Right lobe of liver (tissue), 6 donors: Measurements from ENCODE around the gene ANKRD44. TPM values are rescaled to one million over a fixed set of nuclear protein-coding genes. Genes with fewer than 3 reads are reported as not detected.

ENCODE experiments used
- ATAC-seq, 4 donors: fragments of 200-7000 bp; cut with Tn5 transposase; one replicate each; pipeline ENCODE4 v1.9.1; 2020; ENCODE audit warnings: mild to moderate bottlenecking in 4 of 4, moderate library complexity in 4 of 4
- DNase-seq, 3 donors: peaks; one replicate each; pipeline ENCODE4 v3.0.0-alpha.2; 2020
- H3K27ac ChIP-seq, 3 donors: fragments of 200-600 bp; one replicate each; pipeline ENCODE4 v1.8.0; 2022
- H3K27me3 ChIP-seq, 2 donors: fragments of 200-600 bp; one replicate each; pipeline ENCODE4 v1.8.0; 2022
- H3K36me3 ChIP-seq, 4 donors: fragments of 200-600 bp; sonication (generic) in 1 of 4; one replicate each; pipeline versions ENCODE4 v1.5.1 to v1.8.0; 2017 to 2022; ENCODE audit warnings: control low read depth in 1 of 4
- H3K4me1 ChIP-seq, 4 donors: fragments of 200-600 bp; sonication (generic) in 1 of 4; one replicate each; pipeline versions ENCODE4 v1.5.1 to v1.8.0; 2017 to 2022; ENCODE audit warnings: control low read depth in 1 of 4
- H3K4me3 ChIP-seq, 3 donors: fragments of 200-600 bp; one replicate each; pipeline ENCODE4 v1.8.0; 2022
- H3K9me3 ChIP-seq, 4 donors: fragments of 200-600 bp; sonication (generic) in 1 of 4; one replicate each; pipeline versions ENCODE4 v1.5.1 to v1.8.0; 2017 to 2022; ENCODE audit warnings: control low read depth in 1 of 4
- CTCF ChIP-seq, 4 donors: fragments of 200-600 bp in 3 of 4; fragments of 450-650 bp in 1 of 4; IDR thresholded peaks; one replicate each; pipeline versions ENCODE4 v1.5.1 to v1.8.0; 2016 to 2022; ENCODE audit warnings: antibody characterized with exemption in 4 of 4, mild to moderate bottlenecking in 2 of 4
- POLR2A ChIP-seq: fragments of 450-650 bp; IDR thresholded peaks from one replicate; pipeline ENCODE4 v1.6.1; 2017; ENCODE audit warnings: antibody characterized with exemption, mild to moderate bottlenecking
- WGBS: methylation state at CpG from one replicate; pipeline ENCODE4 v1.1.6; 2018; ENCODE audit warnings: low coverage, low lambda C conversion rate; ENCODE audit not compliant: insufficient coverage; ENCODE audit errors: missing lambda C conversion rate; 5-methylcytosine and 5-hydroxymethylcytosine counted together
- intact Hi-C, 2 donors: fragments of 100-400 bp; cut with DNase I; formaldehyde crosslinking; loops; one replicate each; pipeline versions ENCODE4 v1.11.2 to v1.14.1; 2022
- total RNA-seq, 6 experiments: library from RNA; depleted of rRNA in 2 of 6; stranded (reverse); fragments of >200 nt in 2 of 6; fragmentation: NEBNext Ultra II Directional in 3 of 6; extraction: Animal tissue kit (Norgen Biotek cat#: 25700) in 3 of 6; gene quantifications; one replicate each; pipeline versions ENCODE4 v1.1.0 to v1.2.4, GENCODE V29; 2016 to 2023
- donor health status: DM: no; HTN: yes; CAD: no.
- donor health status: DM: no; HTN: no; CAD: no.
- donor health status: DM: no; HTN: no; CAD: no.
- donor health status: DM: no; HTN: yes; CAD: no.
- donor health status: DM: no; HTN: yes; CAD: no.

The ANKRD44 gene
- total RNA-seq, 6 experiments from 2014 or later = 7.9 to 19.5 (median 13.3) TPM

- Histone ChIP-seq H3K27me3 (no peaks in the 10 kb centered on the region), H3K27ac (no peak overlapping the region), H3K36me3 (peaks cover 0 to 15% (median 0%) of the 10 kb centered on the region in 4 donors), H3K4me1 (no peaks in the 10 kb centered on the region), H3K9me3 (no peaks in the 10 kb centered on the region), H3K4me3 (no peak overlapping the region)
- no peak for ATAC-seq
- DNase-seq = no peak
- TF ChIP-seq CTCF (IDR thresholded peaks at IDR 0.05) = no peak
- TF ChIP-seq POLR2A = no peak
- intact Hi-C loops = no loop called here
- WGBS = 0% methylated on average over 1 of the region's 6 CpGs
Observed at GRCh38 chr2:197121756-197122385, 188.7 kb downstream of the ANKRD44 start.

DNA sequence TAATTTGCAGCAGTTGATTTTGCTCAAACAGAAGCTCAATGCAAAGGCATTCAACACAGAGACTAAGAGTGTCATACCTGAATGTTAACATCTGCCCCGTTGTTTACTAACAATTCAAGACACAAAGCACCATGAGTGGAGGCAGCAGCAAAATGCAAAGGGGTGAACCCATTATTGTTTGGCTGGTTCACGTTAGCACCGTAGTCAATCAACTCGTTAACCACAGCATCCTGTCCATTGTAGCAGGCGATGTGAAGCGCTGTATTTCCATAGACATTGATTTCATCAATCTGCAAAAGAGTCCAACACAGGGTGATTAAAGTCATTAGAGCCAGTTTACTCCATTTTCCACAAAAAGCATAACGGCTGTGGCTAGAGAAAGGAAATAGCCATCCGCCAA, 189.3 kb downstream of the ANKRD44 start:
- Histone ChIP-seq H3K27me3 (no peaks in the 10 kb centered on the region), H3K9me3 (no peaks in the 10 kb centered on the region), H3K36me3 (peaks cover 0 to 15% (median 0%) of the 10 kb centered on the region in 4 donors), H3K4me1 (no peaks in the 10 kb centered on the region), H3K4me3 (no peak overlapping the region), H3K27ac (no peak overlapping the region)
- WGBS = 75% methylated on average over 6 of the region's 8 CpGs
- intact Hi-C loops = no loop called here
- ATAC-seq = no peak
- DNase-seq = no peak
- no peak for TF ChIP-seq CTCF (IDR thresholded peaks at IDR 0.05)
- no peak for TF ChIP-seq POLR2A

- Histone ChIP-seq H3K4me1 (no peaks in the 10 kb centered on the region), H3K27ac (no peak overlapping the region), H3K36me3 (peaks cover 0 to 2% (median 0%) of the 10 kb centered on the region in 4 donors), H3K9me3 (no peaks in the 10 kb centered on the region), H3K4me3 (no peak overlapping the region), H3K27me3 (no peaks in the 10 kb centered on the region)
- ATAC-seq (peak in 1 of 4 donors; percentile 18), DNase-seq (no peak)
- WGBS = 67% methylated on average over 8 of the region's 10 CpGs
- TF ChIP-seq CTCF (IDR thresholded peaks at IDR 0.05) = no peak
- TF ChIP-seq POLR2A = no peak
- intact Hi-C loops = loop anchor here in 1 of 2 donors (5.0 to 10.0 kb wide), 2 partner anchors 48 to 261 kb away; no protein-coding TSS in a partner anchor
Observed at GRCh38 chr2:197116306-197116879, 194.2 kb downstream of the ANKRD44 start.

DNA sequence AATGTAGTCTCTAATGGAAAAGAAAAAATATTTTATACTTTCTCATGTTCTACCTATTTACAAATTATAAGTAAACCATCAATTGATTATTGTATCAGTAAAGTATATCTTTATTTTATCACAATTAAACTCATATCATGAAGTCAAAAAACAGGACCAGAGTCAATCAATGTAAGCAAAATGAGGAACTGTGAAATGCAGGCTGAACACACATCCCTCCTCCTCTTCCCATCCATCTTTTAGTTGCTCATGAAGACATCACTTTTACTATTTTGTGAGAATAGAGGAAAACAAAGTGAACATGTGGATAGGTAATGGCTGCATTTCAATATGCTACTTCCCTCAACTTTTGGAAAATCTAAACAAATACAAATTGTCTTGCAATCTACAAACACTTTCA, 195.3 kb downstream of the ANKRD44 start:
- intact Hi-C loops = loop anchor here in 1 of 2 donors (5.0 to 10.0 kb wide), 2 partner anchors 49 to 262 kb away; no protein-coding TSS in a partner anchor
- Histone ChIP-seq H3K4me1 (no peaks in the 10 kb centered on the region), H3K27ac (no peak overlapping the region), H3K4me3 (no peak overlapping the region), H3K36me3 (no peaks in the 10 kb centered on the region), H3K9me3 (no peaks in the 10 kb centered on the region), H3K27me3 (no peaks in the 10 kb centered on the region)
- ATAC-seq (no peak), DNase-seq (no peak)
- TF ChIP-seq CTCF (IDR thresholded peaks at IDR 0.05) (no peak), POLR2A (no peak)
